Measurements from ENCODE around the gene SAMD1. TPM values are rescaled to one million over a fixed set of nuclear protein-coding genes. Genes with fewer than 3 reads are reported as not detected.
A peak's percentile ranks its signal among the peaks of the same experiment; 100 is the strongest.

SAMD1 gene
- total RNA-seq, 1 experiment from 2014 or later = 62.2 TPM

- Histone ChIP-seq H3K27me3 (ENCODE audit: low read length) (no peaks in the 10 kb centered on the region), H3K27ac (ENCODE audit: low read length) (no peak overlapping the region), H3K9me3 (ENCODE audit: low read length) (no peaks in the 10 kb centered on the region), H2AFZ (ENCODE audit: low read length) (no peak overlapping the region; the same call in 1 of the 2 replicates), H3K4me3 (ENCODE audit: low read length) (no peak overlapping the region), H3F3A (ENCODE audit: low read length, unreplicated experiment) (no peaks in the 10 kb centered on the region), H3K79me2 (ENCODE audit: low read length) (no peaks in the 10 kb centered on the region), H4K20me1 (ENCODE audit: low read length) (no peaks in the 10 kb centered on the region), H3K4me1 (ENCODE audit: insufficient read depth, low read length) (peaks cover 21% of the 10 kb centered on the region), H3K9ac (ENCODE audit: low read length) (no peak overlapping the region), H3K36me3 (ENCODE audit: low read depth, low read length) (no peaks in the 10 kb centered on the region), H3K4me2 (ENCODE audit: low read length) (peak overlapping the region; percentile 60), H3K9me2 (replicated peaks; ENCODE audit: low read length) (no peaks in the 10 kb centered on the region)
- no TSS peak for BruUV-seq (replicated peaks)
- intact Hi-C loops (cut with micrococcal nuclease) = no loop called here
- CTCF ChIA-PET = interaction anchor here (0.6 kb wide), 2 partner anchors 148 to 196 kb away, joined by 7 to 10 read pairs; no protein-coding TSS in a partner anchor
- TF ChIP-seq CTCF (conservative IDR thresholded peaks at IDR 0.05; ENCODE audit: low read depth, low read length) (no peak), EZH2phosphoT487 (IDR thresholded peaks at IDR 0.05; ENCODE audit: borderline replicate concordance, low read length) (no peak), EZH2 (IDR thresholded peaks at IDR 0.05; ENCODE audit: low read length, unreplicated experiment) (no peak)
- ATAC-seq (no peak), DNase-seq (no peak)
- POLR2A ChIA-PET (ENCODE audit: unreplicated experiment) = no interaction called here
Measured at GRCh38 chr19:14061081-14061749, 29.3 kb downstream of the SAMD1 start.

GRCh38 chr19:14059652-14060155, 30.8 kb downstream of the SAMD1 start:
- H4K20me1 ChIP-seq (ENCODE audit: low read length) = no peaks in the 10 kb centered on the region
- TF ChIP-seq EZH2 (IDR thresholded peaks at IDR 0.05; ENCODE audit: low read length, unreplicated experiment) (no peak), CTCF (conservative IDR thresholded peaks at IDR 0.05; ENCODE audit: low read depth, low read length) (no peak), EZH2phosphoT487 (IDR thresholded peaks at IDR 0.05; ENCODE audit: borderline replicate concordance, low read length) (no peak)
- ChIA-PET CTCF (interaction anchor here (0.7 to 1.6 kb wide), 3 partner anchors 12 to 185 kb away, joined by 3 to 13 read pairs (median 3); partner anchors contain the start of gene MISP3), POLR2A (ENCODE audit: unreplicated experiment) (no interaction called here)
- no TSS peak for BruUV-seq (replicated peaks)
- H3K36me3 ChIP-seq (ENCODE audit: low read depth, low read length) = no peaks in the 10 kb centered on the region
- H3K9me2 ChIP-seq (replicated peaks; ENCODE audit: low read length) = no peaks in the 10 kb centered on the region
- H3K27ac ChIP-seq (ENCODE audit: low read length) = no peak overlapping the region
- no peak overlapping the region for H3K9ac ChIP-seq (ENCODE audit: low read length)
- H3K27me3 ChIP-seq (ENCODE audit: low read length) = no peaks in the 10 kb centered on the region
- H3K9me3 ChIP-seq (ENCODE audit: low read length) = no peaks in the 10 kb centered on the region
- no peak overlapping the region for H3K4me2 ChIP-seq (ENCODE audit: low read length)
- H3K4me3 ChIP-seq (ENCODE audit: low read length) = no peak overlapping the region
- H2AFZ ChIP-seq (ENCODE audit: low read length) = no peak overlapping the region
- H3K4me1 ChIP-seq (ENCODE audit: insufficient read depth, low read length) = peaks cover 21% of the 10 kb centered on the region
- DNase-seq = no peak
- intact Hi-C loops (cut with micrococcal nuclease) = no loop called here
- no peaks in the 10 kb centered on the region for H3K79me2 ChIP-seq (ENCODE audit: low read length)
- no peak for ATAC-seq
- no peaks in the 10 kb centered on the region for H3F3A ChIP-seq (ENCODE audit: low read length, unreplicated experiment)

- Histone ChIP-seq H3K9me3 (ENCODE audit: low read length) (no peaks in the 10 kb centered on the region), H3K27me3 (ENCODE audit: low read length) (no peaks in the 10 kb centered on the region), H3F3A (ENCODE audit: low read length, unreplicated experiment) (no peaks in the 10 kb centered on the region), H3K4me3 (ENCODE audit: low read length) (no peak overlapping the region), H3K9ac (ENCODE audit: low read length) (no peak overlapping the region), H2AFZ (ENCODE audit: low read length) (0 out of 2 replicates have a peak overlapping the region, but pooled peaks have one; percentile 14), H3K9me2 (replicated peaks; ENCODE audit: low read length) (no peaks in the 10 kb centered on the region), H4K20me1 (ENCODE audit: low read length) (no peaks in the 10 kb centered on the region), H3K36me3 (ENCODE audit: low read depth, low read length) (no peaks in the 10 kb centered on the region), H3K27ac (ENCODE audit: low read length) (no peak overlapping the region), H3K79me2 (ENCODE audit: low read length) (no peaks in the 10 kb centered on the region), H3K4me1 (ENCODE audit: insufficient read depth, low read length) (peaks cover 21% of the 10 kb centered on the region), H3K4me2 (ENCODE audit: low read length) (peak overlapping the region; percentile 89)
- no peak for TF ChIP-seq EZH2phosphoT487 (IDR thresholded peaks at IDR 0.05; ENCODE audit: borderline replicate concordance, low read length)
- peak; percentile 94 for TF ChIP-seq CTCF (conservative IDR thresholded peaks at IDR 0.05; ENCODE audit: low read depth, low read length)
- TF ChIP-seq EZH2 (IDR thresholded peaks at IDR 0.05; ENCODE audit: low read length, unreplicated experiment) = no peak
- ATAC-seq (no peak), DNase-seq (no peak)
- intact Hi-C loops (cut with micrococcal nuclease) = no loop called here
- POLR2A ChIA-PET (ENCODE audit: unreplicated experiment) = no interaction called here
- CTCF ChIA-PET = interaction anchor here (0.5 to 1.6 kb wide), 5 partner anchors 13 to 250 kb away, joined by 3 to 13 read pairs (median 4); partner anchors contain the start of gene MISP3
- no TSS peak for BruUV-seq (replicated peaks)
Measured at GRCh38 chr19:14059093-14059480, 31.5 kb downstream of the SAMD1 start.

All from PC-3 (cell line).